HG02678 (cell line): ENCODE measurements around the gene TARS3.

Source experiments
- ATAC-seq: cut with Tn5 transposase; IDR thresholded peaks from one replicate; pipeline ENCODE4 v1.9.1; 2021; ENCODE audit warnings: mild to moderate bottlenecking, moderate library complexity; ENCODE audit not compliant: unreplicated experiment

Gene TARS3

GRCh38 chr15:101609742-101610610 lies 114.3 kb downstream of the TARS3 start:
- no peak for ATAC-seq

GRCh38 chr15:101608201-101608600 lies 116.1 kb downstream of the TARS3 start:
- ATAC-seq = no peak

- no peak for ATAC-seq
These were observed 117.2 kb downstream of the TARS3 start for GRCh38 chr15:101607108-101607507.

- ATAC-seq = no peak
These were observed 120.0 kb downstream of the TARS3 start for GRCh38 chr15:101604124-101604874.
